HepG2 (cell line): ENCODE measurements around the gene DUS1L. TPM values are rescaled to one million over a fixed set of nuclear protein-coding genes. Genes with fewer than 3 reads are reported as not detected.

Experiments
- ATAD3A ChIP-seq: sonication (generic); formaldehyde crosslinking; IDR thresholded peaks from 2 replicates; pipeline ENCODE4 v1.4.0; 2020; ENCODE audit warnings: missing genetic modification reagents
- DR1 ChIP-seq: sonication (generic); formaldehyde crosslinking; IDR thresholded peaks from 2 replicates; pipeline ENCODE4 v1.8.0; 2021; ENCODE audit warnings: mild to moderate bottlenecking, missing genetic modification reagents, inconsistent platforms
- HDAC2 ChIP-seq: sonication (generic); formaldehyde crosslinking; IDR thresholded peaks from 2 replicates; pipeline ENCODE4 v1.4.0; 2020; ENCODE audit warnings: missing genetic modification reagents
- HIVEP1 ChIP-seq: sonication (generic); formaldehyde crosslinking; IDR thresholded peaks from 2 replicates; pipeline ENCODE4 v1.4.0; 2020; ENCODE audit warnings: mild to moderate bottlenecking, missing genetic modification reagents
- HOXA9 ChIP-seq: sonication (generic); formaldehyde crosslinking; IDR thresholded peaks from 2 replicates; pipeline ENCODE4 v1.8.1; 2022; ENCODE audit warnings: missing genetic modification reagents, mild to moderate bottlenecking, moderate library complexity, borderline replicate concordance
- MTF1 ChIP-seq: sonication (generic); formaldehyde crosslinking; IDR thresholded peaks from 2 replicates; pipeline ENCODE4 v1.5.0; 2020; ENCODE audit warnings: missing genetic modification reagents
- RAD51 ChIP-seq: fragments of 450-650 bp; IDR thresholded peaks from 2 replicates; pipeline ENCODE4 v1.6.1; 2016; ENCODE audit warnings: borderline replicate concordance
- RBAK ChIP-seq: sonication (generic); formaldehyde crosslinking; IDR thresholded peaks from 2 replicates; pipeline ENCODE4 v1.5.1; 2020; ENCODE audit warnings: mild to moderate bottlenecking, missing genetic modification reagents
- RFX5 ChIP-seq: IDR thresholded peaks from 2 replicates; pipeline ENCODE4 v1.6.1; 2011; ENCODE audit warnings: low read depth, low read length, improper control_type of control experiment
- SMARCE1 ChIP-seq: fragments of 450-650 bp; IDR thresholded peaks from 2 replicates; pipeline ENCODE4 v1.6.1; 2017; ENCODE audit warnings: borderline replicate concordance
- SRF ChIP-seq: IDR thresholded peaks from 2 replicates; pipeline ENCODE4 v1.6.1; 2011; ENCODE audit warnings: mild to moderate bottlenecking, low read depth, low read length, moderate library complexity
- TEAD2 ChIP-seq: sonication (generic); formaldehyde crosslinking; IDR thresholded peaks from 2 replicates; pipeline ENCODE4 v1.9.0; 2021; ENCODE audit warnings: missing genetic modification reagents
- ZC3H4 ChIP-seq: sonication (generic); formaldehyde crosslinking; IDR thresholded peaks from 2 replicates; pipeline ENCODE4 v1.4.0; 2020; ENCODE audit warnings: missing genetic modification reagents, borderline replicate concordance
- ZFP36L1 ChIP-seq: sonication (generic); formaldehyde crosslinking; IDR thresholded peaks from 2 replicates; pipeline ENCODE4 v1.8.0; 2022; ENCODE audit warnings: mild to moderate bottlenecking, missing genetic modification reagents, moderate library complexity
- ZMYM2 ChIP-seq: sonication (generic); formaldehyde crosslinking; IDR thresholded peaks from 2 replicates; pipeline ENCODE4 v1.8.0; 2022; ENCODE audit warnings: mild to moderate bottlenecking, missing genetic modification reagents
- ZNF556 ChIP-seq: sonication (generic); formaldehyde crosslinking; IDR thresholded peaks from 2 replicates; pipeline ENCODE4 v1.4.0; 2020; ENCODE audit warnings: mild to moderate bottlenecking, missing genetic modification reagents, borderline replicate concordance
- ZNF737 ChIP-seq: sonication (generic); formaldehyde crosslinking; IDR thresholded peaks from 2 replicates; pipeline ENCODE4 v1.5.0; 2020; ENCODE audit warnings: missing genetic modification reagents, mild to moderate bottlenecking, borderline replicate concordance
- ZNF747 ChIP-seq: sonication (generic); formaldehyde crosslinking; IDR thresholded peaks from 2 replicates; pipeline ENCODE4 v1.8.1; 2023; ENCODE audit warnings: missing genetic modification reagents, mild to moderate bottlenecking, borderline replicate concordance
- ZNF775 ChIP-seq: sonication (generic); formaldehyde crosslinking; IDR thresholded peaks from 2 replicates; pipeline ENCODE4 v1.4.0; 2020; ENCODE audit warnings: missing genetic modification reagents, mild to moderate bottlenecking, moderate library complexity, borderline replicate concordance
- polyA plus RNA-seq, 8 experiments: library from polyadenylated mRNA; depleted of rRNA in 3 of 8; stranded (reverse) in 7 of 8; unstranded in 1 of 8; fragments of >200 nt; fragmentation: Illumina TruSeq in 4 of 8; extraction: Trizol in 4 of 8; gene quantifications; 2 replicates each; pipeline versions ENCODE4 v1.2.1 to v1.2.3, GENCODE V29; 2011 to 2016; ENCODE audit warnings: low read depth in 4 of 8, missing spikeins in 1 of 8, mixed read lengths in 1 of 8; ENCODE audit not compliant: insufficient read depth in 1 of 8
- total RNA-seq, 5 experiments: library from RNA; depleted of rRNA; stranded (reverse); fragments of >200 nt; fragmentation: Illumina TruSeq; extraction: Trizol; gene quantifications; 2 replicates each; pipeline ENCODE4 v1.2.3, GENCODE V29; 2016; ENCODE audit warnings: low read depth in 1 of 5
- TF ChIP-seq, protein P1 (sequence below): IDR thresholded peaks from 2 replicates; pipeline ENCODE4 v1.6.1; 2016; ENCODE audit warnings: missing genetic modification reagents, missing compliant biosample characterization
- TF ChIP-seq, protein P2 (sequence below): IDR thresholded peaks from 2 replicates; pipeline ENCODE4 v1.4.0; 2020; ENCODE audit warnings: mild to moderate bottlenecking, missing genetic modification reagents
- TF ChIP-seq, protein P3 (sequence below): IDR thresholded peaks from 2 replicates; pipeline ENCODE4 v1.6.1; 2016; ENCODE audit warnings: missing compliant biosample characterization, missing genetic modification reagents, borderline replicate concordance
- TF ChIP-seq, protein P4 (sequence below): fragments of 450-650 bp; IDR thresholded peaks from 2 replicates; pipeline ENCODE4 v1.6.1; 2016
- TF ChIP-seq, protein P5 (sequence below): sonication (generic); formaldehyde crosslinking; IDR thresholded peaks from 2 replicates; pipeline ENCODE4 v1.8.0; 2023; ENCODE audit warnings: mild to moderate bottlenecking, missing genetic modification reagents

The DUS1L gene
- total and polyA plus RNA-seq, 2 of the 13 experiments (the other 11 are each of a cell fraction or from before 2014, with no cell fraction given), result 81.0 to 109 TPM

DNA sequence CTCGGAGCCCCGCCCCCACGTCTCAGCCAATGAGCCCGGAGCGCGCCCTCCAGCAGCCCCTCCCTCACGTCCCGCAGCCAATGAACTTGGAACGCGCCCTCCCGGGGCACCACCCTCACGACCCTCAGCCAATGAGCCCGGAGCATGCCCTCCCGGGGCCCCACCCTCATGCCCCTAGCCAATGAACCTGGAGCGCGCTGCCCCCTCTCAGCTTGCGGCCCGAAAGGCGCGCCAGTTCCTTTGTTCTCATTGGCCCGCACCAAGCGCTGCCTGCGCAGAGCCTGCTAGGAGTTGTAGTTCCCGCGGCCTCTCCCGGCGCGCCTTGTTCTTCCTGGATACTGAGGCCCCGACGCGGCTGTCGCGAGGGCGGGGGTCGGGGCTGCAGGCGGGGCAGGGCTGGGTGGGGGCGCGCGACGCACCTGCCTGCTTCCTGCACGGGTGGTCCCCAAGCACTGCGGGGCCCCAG is 42.6 kb downstream of the DUS1L start, which contains the start of gene LRRC45 (continued):
- TF ChIP-seq HIVEP1 (CRISPR knock-in tag) (no peak), SRF (peak; percentile 32; the same call in 1 of the 2 replicates), RAD51 (no peak), ZFP36L1 (CRISPR knock-in tag) (peak; percentile 47; the same call in 1 of the 2 replicates), ZNF775 (CRISPR knock-in tag) (no peak), DR1 (CRISPR knock-in tag) (no peak), SMARCE1 (no peak), ZMYM2 (CRISPR knock-in tag) (no peak), RBAK (no peak), HDAC2 (CRISPR knock-in tag) (no peak), TEAD2 (no peak), ZC3H4 (CRISPR knock-in tag) (no peak), ATAD3A (CRISPR knock-in tag) (no peak), ZNF747 (CRISPR knock-in tag) (no peak; the same call in 1 of the 2 replicates), MTF1 (no peak), ZNF556 (CRISPR knock-in tag) (0 out of 2 replicates have a peak, but pooled peaks have one; percentile 14), ZNF737 (no peak), HOXA9 (no peak; the same call in 1 of the 2 replicates), RFX5 (peak; percentile 73)
- TF ChIP-seq, protein P1, sequence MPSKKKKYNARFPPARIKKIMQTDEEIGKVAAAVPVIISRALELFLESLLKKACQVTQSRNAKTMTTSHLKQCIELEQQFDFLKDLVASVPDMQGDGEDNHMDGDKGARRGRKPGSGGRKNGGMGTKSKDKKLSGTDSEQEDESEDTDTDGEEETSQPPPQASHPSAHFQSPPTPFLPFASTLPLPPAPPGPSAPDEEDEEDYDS (CRISPR knock-in tag), result peak; percentile 31; the same call in 1 of the 2 replicates
- TF ChIP-seq, protein P2, sequence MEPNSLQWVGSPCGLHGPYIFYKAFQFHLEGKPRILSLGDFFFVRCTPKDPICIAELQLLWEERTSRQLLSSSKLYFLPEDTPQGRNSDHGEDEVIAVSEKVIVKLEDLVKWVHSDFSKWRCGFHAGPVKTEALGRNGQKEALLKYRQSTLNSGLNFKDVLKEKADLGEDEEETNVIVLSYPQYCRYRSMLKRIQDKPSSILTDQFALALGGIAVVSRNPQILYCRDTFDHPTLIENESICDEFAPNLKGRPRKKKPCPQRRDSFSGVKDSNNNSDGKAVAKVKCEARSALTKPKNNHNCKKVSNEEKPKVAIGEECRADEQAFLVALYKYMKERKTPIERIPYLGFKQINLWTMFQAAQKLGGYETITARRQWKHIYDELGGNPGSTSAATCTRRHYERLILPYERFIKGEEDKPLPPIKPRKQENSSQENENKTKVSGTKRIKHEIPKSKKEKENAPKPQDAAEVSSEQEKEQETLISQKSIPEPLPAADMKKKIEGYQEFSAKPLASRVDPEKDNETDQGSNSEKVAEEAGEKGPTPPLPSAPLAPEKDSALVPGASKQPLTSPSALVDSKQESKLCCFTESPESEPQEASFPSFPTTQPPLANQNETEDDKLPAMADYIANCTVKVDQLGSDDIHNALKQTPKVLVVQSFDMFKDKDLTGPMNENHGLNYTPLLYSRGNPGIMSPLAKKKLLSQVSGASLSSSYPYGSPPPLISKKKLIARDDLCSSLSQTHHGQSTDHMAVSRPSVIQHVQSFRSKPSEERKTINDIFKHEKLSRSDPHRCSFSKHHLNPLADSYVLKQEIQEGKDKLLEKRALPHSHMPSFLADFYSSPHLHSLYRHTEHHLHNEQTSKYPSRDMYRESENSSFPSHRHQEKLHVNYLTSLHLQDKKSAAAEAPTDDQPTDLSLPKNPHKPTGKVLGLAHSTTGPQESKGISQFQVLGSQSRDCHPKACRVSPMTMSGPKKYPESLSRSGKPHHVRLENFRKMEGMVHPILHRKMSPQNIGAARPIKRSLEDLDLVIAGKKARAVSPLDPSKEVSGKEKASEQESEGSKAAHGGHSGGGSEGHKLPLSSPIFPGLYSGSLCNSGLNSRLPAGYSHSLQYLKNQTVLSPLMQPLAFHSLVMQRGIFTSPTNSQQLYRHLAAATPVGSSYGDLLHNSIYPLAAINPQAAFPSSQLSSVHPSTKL (CRISPR knock-in tag), result no peak
- TF ChIP-seq, protein P3, sequence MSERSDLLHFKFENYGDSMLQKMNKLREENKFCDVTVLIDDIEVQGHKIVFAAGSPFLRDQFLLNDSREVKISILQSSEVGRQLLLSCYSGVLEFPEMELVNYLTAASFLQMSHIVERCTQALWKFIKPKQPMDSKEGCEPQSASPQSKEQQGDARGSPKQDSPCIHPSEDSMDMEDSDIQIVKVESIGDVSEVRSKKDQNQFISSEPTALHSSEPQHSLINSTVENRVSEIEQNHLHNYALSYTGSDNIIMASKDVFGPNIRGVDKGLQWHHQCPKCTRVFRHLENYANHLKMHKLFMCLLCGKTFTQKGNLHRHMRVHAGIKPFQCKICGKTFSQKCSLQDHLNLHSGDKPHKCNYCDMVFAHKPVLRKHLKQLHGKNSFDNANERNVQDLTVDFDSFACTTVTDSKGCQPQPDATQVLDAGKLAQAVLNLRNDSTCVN, result no peak
- TF ChIP-seq, protein P4, sequence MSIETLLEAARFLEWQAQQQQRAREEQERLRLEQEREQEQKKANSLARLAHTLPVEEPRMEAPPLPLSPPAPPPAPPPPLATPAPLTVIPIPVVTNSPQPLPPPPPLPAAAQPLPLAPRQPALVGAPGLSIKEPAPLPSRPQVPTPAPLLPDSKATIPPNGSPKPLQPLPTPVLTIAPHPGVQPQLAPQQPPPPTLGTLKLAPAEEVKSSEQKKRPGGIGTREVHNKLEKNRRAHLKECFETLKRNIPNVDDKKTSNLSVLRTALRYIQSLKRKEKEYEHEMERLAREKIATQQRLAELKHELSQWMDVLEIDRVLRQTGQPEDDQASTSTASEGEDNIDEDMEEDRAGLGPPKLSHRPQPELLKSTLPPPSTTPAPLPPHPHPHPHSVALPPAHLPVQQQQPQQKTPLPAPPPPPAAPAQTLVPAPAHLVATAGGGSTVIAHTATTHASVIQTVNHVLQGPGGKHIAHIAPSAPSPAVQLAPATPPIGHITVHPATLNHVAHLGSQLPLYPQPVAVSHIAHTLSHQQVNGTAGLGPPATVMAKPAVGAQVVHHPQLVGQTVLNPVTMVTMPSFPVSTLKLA, result peak; percentile 67; the same call in 1 of the 2 replicates
- TF ChIP-seq, protein P5, sequence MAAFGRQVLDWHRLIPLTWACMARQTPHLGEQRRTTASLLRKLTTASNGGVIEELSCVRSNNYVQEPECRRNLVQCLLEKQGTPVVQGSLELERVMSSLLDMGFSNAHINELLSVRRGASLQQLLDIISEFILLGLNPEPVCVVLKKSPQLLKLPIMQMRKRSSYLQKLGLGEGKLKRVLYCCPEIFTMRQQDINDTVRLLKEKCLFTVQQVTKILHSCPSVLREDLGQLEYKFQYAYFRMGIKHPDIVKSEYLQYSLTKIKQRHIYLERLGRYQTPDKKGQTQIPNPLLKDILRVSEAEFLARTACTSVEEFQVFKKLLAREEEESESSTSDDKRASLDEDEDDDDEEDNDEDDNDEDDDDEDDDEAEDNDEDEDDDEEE (CRISPR knock-in tag), result no peak
